ENCODE results near the gene CLRN1.

Gene CLRN1

GRCh38 chr3:150912501-150912900, 60.0 kb downstream of the CLRN1 start:
- no peak for ATAC-seq
- TF ChIP-seq TSHZ2 (CRISPR knock-in tag; IDR thresholded peaks at IDR 0.05) (no peak), SNAI2 (CRISPR knock-in tag; IDR thresholded peaks at IDR 0.05) (no peak), ESRRG (CRISPR knock-in tag; IDR thresholded peaks at IDR 0.05) (no peak), OSR1 (CRISPR knock-in tag; IDR thresholded peaks at IDR 0.05) (no peak), BACH2 (CRISPR knock-in tag; IDR thresholded peaks at IDR 0.05; ENCODE audit: borderline replicate concordance) (no peak), POU6F1 (CRISPR knock-in tag; IDR thresholded peaks at IDR 0.05; ENCODE audit: borderline replicate concordance, low read depth) (no peak), ARNTL (CRISPR knock-in tag; IDR thresholded peaks at IDR 0.05; ENCODE audit: borderline replicate concordance, low read depth) (no peak)
- TF ChIP-seq, protein P1, sequence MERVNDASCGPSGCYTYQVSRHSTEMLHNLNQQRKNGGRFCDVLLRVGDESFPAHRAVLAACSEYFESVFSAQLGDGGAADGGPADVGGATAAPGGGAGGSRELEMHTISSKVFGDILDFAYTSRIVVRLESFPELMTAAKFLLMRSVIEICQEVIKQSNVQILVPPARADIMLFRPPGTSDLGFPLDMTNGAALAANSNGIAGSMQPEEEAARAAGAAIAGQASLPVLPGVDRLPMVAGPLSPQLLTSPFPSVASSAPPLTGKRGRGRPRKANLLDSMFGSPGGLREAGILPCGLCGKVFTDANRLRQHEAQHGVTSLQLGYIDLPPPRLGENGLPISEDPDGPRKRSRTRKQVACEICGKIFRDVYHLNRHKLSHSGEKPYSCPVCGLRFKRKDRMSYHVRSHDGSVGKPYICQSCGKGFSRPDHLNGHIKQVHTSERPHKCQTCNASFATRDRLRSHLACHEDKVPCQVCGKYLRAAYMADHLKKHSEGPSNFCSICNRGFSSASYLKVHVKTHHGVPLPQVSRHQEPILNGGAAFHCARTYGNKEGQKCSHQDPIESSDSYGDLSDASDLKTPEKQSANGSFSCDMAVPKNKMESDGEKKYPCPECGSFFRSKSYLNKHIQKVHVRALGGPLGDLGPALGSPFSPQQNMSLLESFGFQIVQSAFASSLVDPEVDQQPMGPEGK (CRISPR knock-in tag; IDR thresholded peaks at IDR 0.05; ENCODE audit: borderline replicate concordance), result no peak

DNA sequence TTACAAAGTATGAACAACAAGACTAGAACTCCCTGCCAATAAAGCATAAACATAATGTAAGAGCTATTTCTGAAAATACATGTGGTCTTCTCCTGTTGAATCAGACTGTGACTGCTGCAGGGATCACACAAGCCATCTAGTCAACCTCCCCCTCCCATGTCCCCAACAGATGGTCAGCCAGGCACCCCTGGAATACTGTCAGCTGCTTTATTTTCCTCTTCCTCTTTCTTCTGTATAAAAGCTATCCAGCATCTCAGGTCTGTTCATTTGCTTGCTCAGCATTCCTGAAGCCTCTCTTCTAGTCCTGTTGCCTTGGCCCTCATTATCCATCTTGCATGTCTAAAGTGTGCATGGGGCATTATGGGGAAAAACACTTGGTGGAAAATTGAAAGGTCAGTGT, 60.8 kb downstream of the CLRN1 start:
- ATAC-seq, result no peak
- TF ChIP-seq TSHZ2 (CRISPR knock-in tag; IDR thresholded peaks at IDR 0.05) (no peak), GLIS3 (CRISPR knock-in tag; IDR thresholded peaks at IDR 0.05) (no peak), ZNF70 (CRISPR knock-in tag; IDR thresholded peaks at IDR 0.05) (no peak), TOX (CRISPR knock-in tag; IDR thresholded peaks at IDR 0.05; ENCODE audit: borderline replicate concordance) (no peak), RARB (CRISPR knock-in tag; IDR thresholded peaks at IDR 0.05) (no peak), SNAI2 (CRISPR knock-in tag; IDR thresholded peaks at IDR 0.05) (no peak), ZFP30 (CRISPR knock-in tag; IDR thresholded peaks at IDR 0.05) (no peak), ISL1 (CRISPR knock-in tag; IDR thresholded peaks at IDR 0.05) (no peak), CSDC2 (CRISPR knock-in tag; IDR thresholded peaks at IDR 0.05) (no peak), ZFP3 (CRISPR knock-in tag; IDR thresholded peaks at IDR 0.05) (no peak)
- TF ChIP-seq, protein P2, sequence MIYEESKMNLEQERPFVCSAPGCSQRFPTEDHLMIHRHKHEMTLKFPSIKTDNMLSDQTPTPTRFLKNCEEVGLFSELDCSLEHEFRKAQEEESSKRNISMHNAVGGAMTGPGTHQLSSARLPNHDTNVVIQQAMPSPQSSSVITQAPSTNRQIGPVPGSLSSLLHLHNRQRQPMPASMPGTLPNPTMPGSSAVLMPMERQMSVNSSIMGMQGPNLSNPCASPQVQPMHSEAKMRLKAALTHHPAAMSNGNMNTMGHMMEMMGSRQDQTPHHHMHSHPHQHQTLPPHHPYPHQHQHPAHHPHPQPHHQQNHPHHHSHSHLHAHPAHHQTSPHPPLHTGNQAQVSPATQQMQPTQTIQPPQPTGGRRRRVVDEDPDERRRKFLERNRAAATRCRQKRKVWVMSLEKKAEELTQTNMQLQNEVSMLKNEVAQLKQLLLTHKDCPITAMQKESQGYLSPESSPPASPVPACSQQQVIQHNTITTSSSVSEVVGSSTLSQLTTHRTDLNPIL (CRISPR knock-in tag; IDR thresholded peaks at IDR 0.05; ENCODE audit: low read depth), result no peak
- TF ChIP-seq, protein P1 (CRISPR knock-in tag; IDR thresholded peaks at IDR 0.05; ENCODE audit: borderline replicate concordance), result no peak

DNA sequence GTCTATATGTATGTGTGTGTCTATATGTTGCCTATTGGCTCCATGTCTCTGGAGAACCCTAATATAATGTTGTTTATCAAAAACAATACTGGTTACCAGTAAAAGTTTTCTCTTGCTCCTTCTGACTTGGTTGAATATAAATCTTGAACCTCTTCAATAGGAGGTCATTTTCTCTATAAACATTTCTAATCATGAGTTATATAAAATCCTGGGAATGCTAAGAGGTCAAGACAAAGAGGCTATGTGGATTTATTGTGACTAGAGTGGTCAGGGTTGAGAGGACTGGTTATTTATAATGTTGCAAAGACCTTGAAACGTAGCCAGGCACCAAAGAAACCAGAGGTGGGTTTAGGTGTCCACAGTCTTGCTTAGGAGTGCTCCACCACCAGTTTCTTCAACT, 66.1 kb downstream of the CLRN1 start:
- no peak for ATAC-seq
- TF ChIP-seq ZNF565 (CRISPR knock-in tag; conservative IDR thresholded peaks at IDR 0.05; ENCODE audit: low read depth) (no peak), SNAI2 (CRISPR knock-in tag; IDR thresholded peaks at IDR 0.05) (no peak), ISL1 (CRISPR knock-in tag; IDR thresholded peaks at IDR 0.05) (no peak), TOX (CRISPR knock-in tag; IDR thresholded peaks at IDR 0.05; ENCODE audit: borderline replicate concordance) (no peak), BACH2 (CRISPR knock-in tag; IDR thresholded peaks at IDR 0.05; ENCODE audit: borderline replicate concordance) (no peak), ZNF8 (CRISPR knock-in tag; IDR thresholded peaks at IDR 0.05) (no peak), OSR1 (CRISPR knock-in tag; IDR thresholded peaks at IDR 0.05) (no peak), TCF4 (CRISPR knock-in tag; IDR thresholded peaks at IDR 0.05; ENCODE audit: borderline replicate concordance) (no peak)
- TF ChIP-seq, protein P1 (CRISPR knock-in tag; IDR thresholded peaks at IDR 0.05; ENCODE audit: borderline replicate concordance), result no peak
- TF ChIP-seq, protein P2 (CRISPR knock-in tag; IDR thresholded peaks at IDR 0.05; ENCODE audit: low read depth), result no peak

Data from SK-N-SH treated with all-trans-retinoic acid at 6 μM for 48 hours (cell line).